Hepatocyte (in vitro differentiated cells): ENCODE results near the gene HSPA5. TPM values are rescaled to one million over a fixed set of nuclear protein-coding genes. Genes with fewer than 3 reads are reported as not detected.
"Not testable (repeated sequence)": the region's sequence is repeated elsewhere in the genome, so short reads cannot be mapped to it uniquely, and the experiment has no call there.

Experiments
- DNase-seq: peaks from one replicate; pipeline ENCODE4 v3.0.0-alpha.2; 2016; ENCODE audit warnings: low spot score
- H2AFZ ChIP-seq: fragments of 200-600 bp; sonication (generic); 2 replicates; pipeline ENCODE4 v1.6.0; 2016; ENCODE audit warnings: antibody characterized with exemption, mild to moderate bottlenecking
- H3K27ac ChIP-seq: fragments of 200-600 bp; sonication (generic); 2 replicates; pipeline ENCODE4 v1.5.1; 2016; ENCODE audit warnings: mild to moderate bottlenecking
- H3K27me3 ChIP-seq: fragments of 200-600 bp; sonication (generic); 2 replicates; pipeline ENCODE4 v1.6.1; 2016
- H3K36me3 ChIP-seq: fragments of 200-600 bp; sonication (generic); replicated peaks from 2 replicates; pipeline ENCODE4 v1.5.1; 2016; ENCODE audit warnings: low read depth; ENCODE audit not compliant: insufficient read depth
- H3K4me1 ChIP-seq: fragments of 200-600 bp; sonication (generic); 2 replicates; pipeline ENCODE4 v1.5.1; 2016; ENCODE audit warnings: mild to moderate bottlenecking, moderate library complexity; ENCODE audit not compliant: insufficient read depth
- H3K4me2 ChIP-seq: fragments of 200-600 bp; sonication (generic); 2 replicates; pipeline ENCODE4 v1.6.0; 2016
- H3K4me3 ChIP-seq: fragments of 200-600 bp; sonication (generic); 2 replicates; pipeline ENCODE4 v1.5.1; 2016; ENCODE audit warnings: mild to moderate bottlenecking
- H3K79me2 ChIP-seq: fragments of 200-600 bp; sonication (generic); 2 replicates; pipeline ENCODE4 v1.6.0; 2017; ENCODE audit warnings: mild to moderate bottlenecking
- H3K9me2 ChIP-seq: fragments of 200-600 bp; sonication (generic); replicated peaks from 2 replicates; pipeline ENCODE4 v1.6.0; 2017; ENCODE audit warnings: mild to moderate bottlenecking; ENCODE audit not compliant: insufficient read depth
- H3K9me3 ChIP-seq: fragments of 200-600 bp; sonication (generic); 2 replicates; pipeline ENCODE4 v1.5.1; 2016; ENCODE audit warnings: low read depth, mild to moderate bottlenecking
- H4K20me1 ChIP-seq: fragments of 200-600 bp; sonication (generic); 2 replicates; pipeline ENCODE4 v1.6.0; 2016; ENCODE audit warnings: mild to moderate bottlenecking; ENCODE audit not compliant: insufficient read depth, poor library complexity, severe bottlenecking
- CTCF ChIP-seq: fragments of 200-600 bp; sonication (generic); IDR thresholded peaks from 2 replicates; pipeline ENCODE4 v1.5.1; 2016; ENCODE audit warnings: antibody characterized with exemption, mild to moderate bottlenecking; ENCODE audit not compliant: poor library complexity
- EZH2 ChIP-seq: fragments of 200-600 bp; sonication (generic); IDR thresholded peaks from 2 replicates; pipeline ENCODE4 v1.6.1; 2016; ENCODE audit warnings: antibody characterized with exemption, mild to moderate bottlenecking, borderline replicate concordance
- EZH2phosphoT487 ChIP-seq: fragments of 200-600 bp; sonication (generic); IDR thresholded peaks from one replicate; pipeline ENCODE4 v1.6.1; 2018; ENCODE audit warnings: antibody characterized with exemption, mild to moderate bottlenecking, low read depth, moderate library complexity; ENCODE audit not compliant: unreplicated experiment, severe bottlenecking
- WGBS: methylation state at CpG from one replicate; pipeline ENCODE4 v1.1.6; 2016; ENCODE audit warnings: low lambda C conversion rate; ENCODE audit errors: missing lambda C conversion rate; 5-methylcytosine and 5-hydroxymethylcytosine counted together
- polyA plus RNA-seq: library from polyadenylated mRNA; unstranded; fragments of >200 nt; fragmentation: Nextera tagmentation; extraction: Ambion mirVana; gene quantifications from 2 replicates; pipeline ENCODE4 v1.2.1, GENCODE V29; 2016
- total RNA-seq: library from RNA; depleted of rRNA; stranded (reverse); fragments of >200 nt; gene quantifications from 2 replicates; pipeline ENCODE4 v1.2.3, GENCODE V29; 2014

The HSPA5 gene
- total and polyA plus RNA-seq, 2 experiments from 2014 or later: 239 to 881 TPM

GRCh38 chr9:125239631-125240597 lies 1.2 kb downstream of the HSPA5 start:
- H3K9me2 ChIP-seq: no peaks in the 10 kb centered on the region
- DNase-seq: no peak
- peak overlapping the region; percentile 51 for H3K4me3 ChIP-seq
- peak overlapping the region; percentile 87 for H3K4me2 ChIP-seq
- no peaks in the 10 kb centered on the region for H3K9me3 ChIP-seq
- H3K4me1 ChIP-seq: peaks cover 49% of the 10 kb centered on the region
- WGBS: 30% methylated on average over 8 of the region's 8 CpGs
- no peak overlapping the region for H2AFZ ChIP-seq
- TF ChIP-seq CTCF (no peak), EZH2phosphoT487 (no peak), EZH2 (no peak)
- peak overlapping the region; percentile 84 for H3K27ac ChIP-seq
- peaks cover 64% of the 10 kb centered on the region for H3K79me2 ChIP-seq
- H3K27me3 ChIP-seq: no peaks in the 10 kb centered on the region
- H4K20me1 ChIP-seq: peaks cover 60% of the 10 kb centered on the region
- H3K36me3 ChIP-seq: peaks cover 18% of the 10 kb centered on the region

DNA sequence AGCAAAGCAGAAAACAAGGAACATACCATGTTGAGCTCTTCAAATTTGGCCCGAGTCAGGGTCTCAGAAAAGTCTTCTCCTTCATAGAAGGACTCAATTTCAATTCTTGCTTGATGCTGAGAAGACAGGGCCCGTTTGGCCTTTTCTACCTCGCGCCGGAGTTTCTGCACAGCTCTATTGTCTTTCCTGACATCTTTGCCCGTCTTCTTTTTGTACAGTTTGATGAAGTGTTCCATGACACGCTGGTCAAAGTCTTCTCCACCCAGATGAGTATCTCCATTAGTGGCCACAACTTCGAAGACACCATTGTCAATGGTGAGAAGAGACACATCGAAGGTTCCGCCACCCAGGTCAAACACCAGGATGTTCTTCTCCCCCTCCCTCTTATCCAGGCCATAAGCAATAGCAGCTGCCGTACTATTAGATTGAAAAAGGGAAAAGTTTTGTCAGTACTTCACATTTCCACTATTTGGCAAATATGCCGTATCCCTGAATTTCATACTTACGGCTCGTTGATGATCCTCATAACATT lies 2.2 kb downstream of the HSPA5 start:
- no peaks in the 10 kb centered on the region for H3K27me3 ChIP-seq
- peaks cover 49% of the 10 kb centered on the region for H3K4me1 ChIP-seq
- WGBS: 88% methylated on average over 14 of the region's 14 CpGs
- peak overlapping the region; percentile 87 for H3K4me2 ChIP-seq
- no peak for DNase-seq
- H3K9me3 ChIP-seq: no peaks in the 10 kb centered on the region
- H2AFZ ChIP-seq: no peak overlapping the region
- peak overlapping the region; percentile 51 for H3K4me3 ChIP-seq
- H4K20me1 ChIP-seq: peaks cover 64% of the 10 kb centered on the region
- no peak for TF ChIP-seq CTCF
- TF ChIP-seq EZH2phosphoT487: no peak
- TF ChIP-seq EZH2: no peak
- peaks cover 18% of the 10 kb centered on the region for H3K36me3 ChIP-seq
- no peaks in the 10 kb centered on the region for H3K9me2 ChIP-seq
- peaks cover 64% of the 10 kb centered on the region for H3K79me2 ChIP-seq
- H3K27ac ChIP-seq: no peak overlapping the region

DNA sequence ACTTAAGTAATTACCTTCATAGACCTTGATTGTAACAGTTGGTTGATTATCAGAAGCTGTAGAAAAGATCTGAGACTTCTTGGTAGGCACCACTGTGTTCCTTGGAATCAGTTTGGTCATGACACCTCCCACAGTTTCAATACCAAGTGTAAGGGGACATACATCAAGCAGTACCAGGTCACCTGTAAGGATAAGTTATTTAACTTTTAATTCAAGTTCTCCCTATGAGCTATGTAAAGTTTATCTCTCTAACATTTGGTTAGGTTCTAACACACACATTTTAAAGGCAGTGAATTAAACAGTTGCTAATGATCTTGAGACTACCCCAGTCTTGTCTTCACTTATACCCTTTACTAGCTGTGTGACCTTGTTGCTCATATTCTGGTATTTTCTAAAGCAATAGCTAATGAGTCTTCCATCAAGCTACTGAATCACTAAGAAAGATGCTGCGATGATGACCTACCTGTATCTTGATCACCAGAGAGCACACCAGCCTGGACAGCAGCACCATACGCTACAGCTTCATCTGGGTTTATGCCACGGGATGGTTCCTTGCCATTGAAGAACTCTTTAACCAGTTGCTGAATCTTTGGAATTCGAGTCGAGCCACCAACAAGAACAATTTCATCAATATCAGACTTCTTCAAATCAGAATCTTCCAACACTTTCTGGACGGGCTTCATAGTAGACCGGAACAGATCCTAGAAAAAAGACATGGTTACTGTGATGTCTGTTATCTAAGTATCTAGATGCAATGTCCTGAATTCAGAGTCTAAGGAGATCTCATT lies 2.8 kb downstream of the HSPA5 start:
- TF ChIP-seq EZH2phosphoT487 (no peak), CTCF (no peak), EZH2 (no peak)
- Histone ChIP-seq H3K27ac (no peak overlapping the region), H4K20me1 (peaks cover 64% of the 10 kb centered on the region), H3K79me2 (peaks cover 64% of the 10 kb centered on the region), H3K9me2 (no peaks in the 10 kb centered on the region), H2AFZ (no peak overlapping the region), H3K27me3 (no peaks in the 10 kb centered on the region), H3K36me3 (peaks cover 18% of the 10 kb centered on the region), H3K4me3 (peak overlapping the region; percentile 51), H3K9me3 (no peaks in the 10 kb centered on the region), H3K4me2 (peak overlapping the region; percentile 87), H3K4me1 (peaks cover 46% of the 10 kb centered on the region)
- DNase-seq: no peak
- WGBS: 88% methylated on average over 7 of the region's 7 CpGs

GRCh38 chr9:125236520-125237159 lies 4.5 kb downstream of the HSPA5 start:
- Histone ChIP-seq H3K4me1 (peaks cover 38% of the 10 kb centered on the region), H4K20me1 (peaks cover 64% of the 10 kb centered on the region), H3K36me3 (peaks cover 18% of the 10 kb centered on the region), H3K4me3 (peak overlapping the region; percentile 12), H3K27ac (peak overlapping the region; percentile 27), H3K4me2 (peak overlapping the region; percentile 87), H3K79me2 (peaks cover 58% of the 10 kb centered on the region)
- not testable (repeated sequence) for H3K9me3 ChIP-seq, H3K9me2 ChIP-seq, H3K27me3 ChIP-seq, DNase-seq, H2AFZ ChIP-seq
- WGBS: 68% methylated on average over 5 of the region's 5 CpGs
